ENCODE data around the gene ITGA2. TPM values are rescaled to one million over a fixed set of nuclear protein-coding genes. Genes with fewer than 3 reads are reported as not detected.

The ITGA2 gene
- total RNA-seq, result 1 to 10 TPM; 2.0 to 6.0 (median 3.1) TPM

DNA sequence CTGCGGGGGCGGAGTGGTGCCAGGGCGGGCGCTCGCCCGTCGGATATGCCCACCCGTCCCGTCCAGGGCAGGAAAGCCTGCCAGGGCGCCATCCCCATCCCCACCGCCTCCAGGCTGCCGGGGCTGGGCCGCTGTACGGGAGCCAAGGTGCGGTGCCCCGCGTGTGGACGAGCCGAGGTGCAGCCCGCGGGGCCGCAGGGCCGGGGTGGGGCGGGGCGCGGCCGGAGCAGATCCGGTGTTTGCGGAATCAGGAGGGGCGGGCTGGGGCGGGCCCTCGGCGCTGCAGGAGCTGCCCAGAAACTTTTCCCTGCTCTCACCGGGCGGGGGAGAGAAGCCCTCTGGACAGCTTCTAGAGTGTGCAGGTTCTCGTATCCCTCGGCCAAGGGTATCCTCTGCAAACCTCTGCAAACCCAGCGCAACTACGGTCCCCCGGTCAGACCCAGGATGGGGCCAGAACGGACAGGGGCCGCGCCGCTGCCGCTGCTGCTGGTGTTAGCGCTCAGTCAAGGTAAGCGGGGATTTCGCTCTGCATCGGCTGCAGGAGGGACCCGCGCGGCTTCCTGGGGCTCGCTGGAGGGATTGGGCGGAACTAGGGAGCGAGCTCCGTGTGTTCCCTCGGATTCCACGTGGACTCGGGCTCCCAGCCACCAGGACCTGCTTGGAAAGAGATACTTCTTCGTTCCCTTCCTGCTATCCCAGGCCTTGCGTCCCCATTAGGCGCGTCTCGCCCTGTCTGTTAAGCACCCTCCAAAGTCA lies at the start of gene ITGA2:
ITGA2 (plus strand) TSS at position 328 of the 756 bp plus-strand sequence; CDS start at position 445, 117 bp downstream.
- intact Hi-C loops (cut with DNase I), result no loop called here
- Histone ChIP-seq H3K4me1 (peaks cover 0 to 29% of the 10 kb centered on the region in 2 donors), H3K4me3 (replicated peaks in 1 of 3) (peak within 1 kb of the TSS; percentile 16 to 72 (median 64)), H3K9me3 (no peaks in the 10 kb centered on the region), H3K27me3 (no peaks in the 10 kb centered on the region), H3K36me3 (no peaks in the 10 kb centered on the region), H3K27ac (peak within 1 kb of the TSS in 2 of 3 donors; percentile 32 to 54)
- 0% methylated on average over 5 to 13 of the region's 64 CpGs for WGBS, 2 donors
- no peak for TF ChIP-seq POLR2A (IDR thresholded peaks at IDR 0.05)
- TF ChIP-seq, protein P1, sequence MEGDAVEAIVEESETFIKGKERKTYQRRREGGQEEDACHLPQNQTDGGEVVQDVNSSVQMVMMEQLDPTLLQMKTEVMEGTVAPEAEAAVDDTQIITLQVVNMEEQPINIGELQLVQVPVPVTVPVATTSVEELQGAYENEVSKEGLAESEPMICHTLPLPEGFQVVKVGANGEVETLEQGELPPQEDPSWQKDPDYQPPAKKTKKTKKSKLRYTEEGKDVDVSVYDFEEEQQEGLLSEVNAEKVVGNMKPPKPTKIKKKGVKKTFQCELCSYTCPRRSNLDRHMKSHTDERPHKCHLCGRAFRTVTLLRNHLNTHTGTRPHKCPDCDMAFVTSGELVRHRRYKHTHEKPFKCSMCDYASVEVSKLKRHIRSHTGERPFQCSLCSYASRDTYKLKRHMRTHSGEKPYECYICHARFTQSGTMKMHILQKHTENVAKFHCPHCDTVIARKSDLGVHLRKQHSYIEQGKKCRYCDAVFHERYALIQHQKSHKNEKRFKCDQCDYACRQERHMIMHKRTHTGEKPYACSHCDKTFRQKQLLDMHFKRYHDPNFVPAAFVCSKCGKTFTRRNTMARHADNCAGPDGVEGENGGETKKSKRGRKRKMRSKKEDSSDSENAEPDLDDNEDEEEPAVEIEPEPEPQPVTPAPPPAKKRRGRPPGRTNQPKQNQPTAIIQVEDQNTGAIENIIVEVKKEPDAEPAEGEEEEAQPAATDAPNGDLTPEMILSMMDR (IDR thresholded peaks at IDR 0.05), result no peak
- DNase-seq, result peak; percentile 54 to 59

DNA sequence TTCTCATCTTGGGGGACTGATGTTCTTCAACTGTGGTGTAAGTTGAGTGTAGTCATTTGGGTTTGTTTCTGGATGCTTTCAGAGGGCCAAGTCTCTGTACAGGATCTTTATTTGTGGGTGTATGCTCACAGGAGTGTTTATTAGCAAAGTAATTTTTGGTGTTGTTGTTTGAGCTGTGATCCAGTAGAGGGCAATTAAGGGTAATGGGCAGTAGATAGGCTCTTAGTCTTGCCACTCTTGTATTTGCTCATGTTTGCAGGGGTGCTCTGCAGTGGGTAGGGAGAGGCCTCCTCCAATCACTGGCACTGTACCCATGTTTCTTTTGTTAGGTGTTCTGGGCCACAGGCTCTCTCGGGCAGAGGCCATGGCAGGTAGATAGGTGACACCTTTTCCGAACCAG lies 45.9 kb upstream of the ITGA2 start:
- intact Hi-C loops (cut with DNase I), result no loop called here
- no peak for DNase-seq
- no peak for TF ChIP-seq POLR2A (IDR thresholded peaks at IDR 0.05)

DNA sequence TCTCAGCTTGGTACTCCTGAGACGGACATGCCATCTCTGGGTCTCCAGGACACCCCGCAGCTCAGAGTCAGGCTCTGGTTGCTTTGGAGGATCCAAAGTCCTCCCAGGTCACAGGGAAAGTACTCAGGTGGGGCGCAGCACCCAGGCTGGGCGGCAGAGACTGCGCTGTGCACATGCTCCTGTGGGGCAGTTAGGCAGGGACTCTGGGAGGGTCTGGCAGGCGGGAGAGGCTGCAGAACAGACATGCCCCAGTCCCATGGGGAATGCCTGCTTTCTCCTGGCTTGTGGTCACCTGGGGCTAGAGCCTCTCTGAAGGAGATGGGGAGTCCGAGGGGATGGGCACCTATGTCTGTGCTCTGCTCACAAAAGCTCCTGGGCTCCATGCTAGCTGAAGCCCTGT lies 45.3 kb upstream of the ITGA2 start:
- H3K4me1 ChIP-seq, result no peaks in the 10 kb centered on the region
- TF ChIP-seq, protein P1 (IDR thresholded peaks at IDR 0.05), result no peak
- no peak for TF ChIP-seq POLR2A (IDR thresholded peaks at IDR 0.05)
- intact Hi-C loops (cut with DNase I), result no loop called here
- H3K36me3 ChIP-seq, result peaks cover 0 to 12% of the 10 kb centered on the region in 2 donors
- WGBS, 2 donors, result 67 to 96% methylated on average over 3 to 4 of the region's 7 CpGs
- H3K27ac ChIP-seq, result no peak overlapping the region
- H3K9me3 ChIP-seq, result no peaks in the 10 kb centered on the region
- no peak for DNase-seq
- no peak overlapping the region for H3K4me3 ChIP-seq (replicated peaks in 1 of 3)
- H3K27me3 ChIP-seq, result no peaks in the 10 kb centered on the region

More for the DNA sequence above, 45.9 kb upstream of the ITGA2 start:
- Histone ChIP-seq H3K9me3 (no peaks in the 10 kb centered on the region), H3K4me3 (replicated peaks in 1 of 3) (no peak overlapping the region), H3K36me3 (peaks cover 0 to 13% of the 10 kb centered on the region in 2 donors), H3K4me1 (no peaks in the 10 kb centered on the region), H3K27me3 (no peaks in the 10 kb centered on the region), H3K27ac (no peak overlapping the region)
- whole genome bisulfite sequencing, 2 donors, result 89% methylated on average over 2 of the region's 2 CpGs; no CpG with 5 or more reads in 1 of the 2 donors

DNA sequence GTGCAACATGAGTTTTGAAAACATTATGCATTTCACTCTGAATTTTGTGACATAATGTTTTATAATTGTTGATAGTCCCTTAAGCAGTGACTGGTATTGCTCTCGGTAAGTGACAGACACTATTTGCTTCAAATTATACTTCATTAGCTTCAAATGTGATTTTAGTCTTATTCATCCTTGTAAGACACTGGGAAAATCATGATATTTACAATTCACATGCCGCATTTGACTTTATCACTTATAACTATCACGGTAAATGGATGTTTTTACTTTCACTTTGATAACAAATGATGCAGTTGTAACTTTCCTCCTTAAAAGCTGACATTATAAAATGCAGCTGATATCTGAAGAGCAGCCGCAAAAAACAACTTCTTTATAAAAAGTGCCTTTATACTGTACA lies 44.1 kb upstream of the ITGA2 start:
- Histone ChIP-seq H3K27me3 (no peaks in the 10 kb centered on the region), H3K36me3 (peaks cover 0 to 8% of the 10 kb centered on the region in 2 donors), H3K27ac (no peak overlapping the region), H3K4me3 (replicated peaks in 1 of 3) (no peak overlapping the region), H3K9me3 (no peaks in the 10 kb centered on the region), H3K4me1 (no peaks in the 10 kb centered on the region)
- intact Hi-C loops (cut with DNase I), result loop anchor here (5.0 kb wide), 1 partner anchor 152 kb away; no protein-coding TSS in a partner anchor
- WGBS, 2 donors, result 60 to 66% methylated on average over 4 of the region's 4 CpGs
- DNase-seq, result no peak
- TF ChIP-seq, protein P1 (IDR thresholded peaks at IDR 0.05), result no peak
- no peak for TF ChIP-seq POLR2A (IDR thresholded peaks at IDR 0.05)

DNA sequence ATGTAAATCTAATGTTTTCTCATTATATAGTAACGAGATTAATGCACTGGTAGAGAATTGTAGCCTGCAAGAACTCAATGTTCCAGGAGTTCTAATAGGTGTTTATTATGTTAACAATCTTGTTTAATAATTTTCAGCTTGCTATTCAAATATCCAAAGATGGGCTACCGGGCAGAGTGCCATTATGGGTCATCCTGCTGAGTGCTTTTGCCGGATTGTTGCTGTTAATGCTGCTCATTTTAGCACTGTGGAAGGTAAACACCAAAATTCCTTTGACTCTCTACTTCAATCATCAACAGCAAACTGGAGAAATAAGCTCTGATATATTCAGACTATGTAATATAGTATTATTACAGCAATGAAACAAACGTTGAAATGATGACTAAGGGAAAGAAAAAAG lies 41.9 kb upstream of the ITGA2 start:
- no peaks in the 10 kb centered on the region for H3K9me3 ChIP-seq
- DNase-seq, result no peak
- no peak overlapping the region for H3K27ac ChIP-seq
- intact Hi-C loops (cut with DNase I), result loop anchor here (5.0 kb wide), 1 partner anchor 150 kb away; no protein-coding TSS in a partner anchor
- no peak overlapping the region for H3K4me3 ChIP-seq (replicated peaks in 1 of 3)
- no peaks in the 10 kb centered on the region for H3K4me1 ChIP-seq
- WGBS, 2 donors, result 54 to 64% methylated on average over 4 of the region's 4 CpGs
- TF ChIP-seq, protein P1 (IDR thresholded peaks at IDR 0.05), result no peak
- no peak for TF ChIP-seq POLR2A (IDR thresholded peaks at IDR 0.05)
- no peaks in the 10 kb centered on the region for H3K36me3 ChIP-seq
- H3K27me3 ChIP-seq, result no peaks in the 10 kb centered on the region

Data from thyroid gland (tissue), 4 donors.